Measurements from ENCODE around the gene TTLL6. TPM values are rescaled to one million over a fixed set of nuclear protein-coding genes. Genes with fewer than 3 reads are reported as not detected.

The TTLL6 gene
- total RNA-seq, 2 experiments from 2014 or later, result not detected

DNA sequence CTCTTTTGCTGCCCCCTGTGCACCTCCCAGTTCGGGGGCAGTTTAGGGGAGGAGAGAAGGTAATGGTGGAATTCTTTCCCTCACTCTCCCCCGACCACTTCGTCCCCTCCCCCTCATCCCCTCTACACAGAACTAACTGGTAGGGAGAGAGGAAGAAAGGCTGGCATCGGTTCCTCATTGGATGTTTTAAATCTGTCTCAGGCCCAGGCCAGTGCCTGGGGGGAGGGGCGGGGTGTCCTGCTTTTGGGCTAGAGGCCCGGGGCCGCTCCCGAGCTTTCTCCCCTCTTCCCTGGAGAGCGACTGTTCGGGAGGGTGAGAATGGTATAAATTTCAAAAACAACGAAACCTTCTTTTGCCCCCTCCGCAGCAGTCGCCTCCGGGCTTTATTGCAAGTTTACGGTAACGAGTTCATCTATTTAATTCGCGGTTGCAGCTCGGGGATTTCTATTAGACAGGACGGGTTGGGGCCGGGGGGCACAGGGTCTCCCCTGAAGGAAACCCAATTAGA is 94.1 kb downstream of the TTLL6 start, which contains the start of gene PRAC2:
Gene PRAC2 (plus strand): TSS at position 271 of the 508 bp plus-strand sequence. CDS start 1,226 bp downstream, outside the sequence.
- Mint-ChIP-seq H3K36me3 (ENCODE audit: low read depth) (no peaks in the 10 kb centered on the region), H3K27me3 (peaks cover 92% of the 10 kb centered on the region), H3K4me3 (peak within 1 kb of the TSS; percentile 24), H3K27ac (no peak within 1 kb of the TSS), H3K9me3 (no peaks in the 10 kb centered on the region), H3K4me1 (ENCODE audit: low read depth) (peaks cover 33% of the 10 kb centered on the region)
- ChIA-PET POLR2A (interaction anchor here (0.9 kb wide), 1 partner anchor 330 kb away, joined by 3 read pairs; no protein-coding TSS in a partner anchor), CTCF (interaction anchor here (0.7 to 5.0 kb wide), 28 partner anchors 7 to 166 kb away, joined by 3 to 82 read pairs (median 11); partner anchors contain the start of gene TTLL6)
- intact Hi-C loops (cut with micrococcal nuclease), result loop anchor here (10.0 kb wide), 1 partner anchor 108 kb away; the partner anchor contains the start of genes HOXB7 and HOXB8
- DNase-seq (no peak), ATAC-seq (no peak)
- TF ChIP-seq CTCF (IDR thresholded peaks at IDR 0.05), result no peak

DNA sequence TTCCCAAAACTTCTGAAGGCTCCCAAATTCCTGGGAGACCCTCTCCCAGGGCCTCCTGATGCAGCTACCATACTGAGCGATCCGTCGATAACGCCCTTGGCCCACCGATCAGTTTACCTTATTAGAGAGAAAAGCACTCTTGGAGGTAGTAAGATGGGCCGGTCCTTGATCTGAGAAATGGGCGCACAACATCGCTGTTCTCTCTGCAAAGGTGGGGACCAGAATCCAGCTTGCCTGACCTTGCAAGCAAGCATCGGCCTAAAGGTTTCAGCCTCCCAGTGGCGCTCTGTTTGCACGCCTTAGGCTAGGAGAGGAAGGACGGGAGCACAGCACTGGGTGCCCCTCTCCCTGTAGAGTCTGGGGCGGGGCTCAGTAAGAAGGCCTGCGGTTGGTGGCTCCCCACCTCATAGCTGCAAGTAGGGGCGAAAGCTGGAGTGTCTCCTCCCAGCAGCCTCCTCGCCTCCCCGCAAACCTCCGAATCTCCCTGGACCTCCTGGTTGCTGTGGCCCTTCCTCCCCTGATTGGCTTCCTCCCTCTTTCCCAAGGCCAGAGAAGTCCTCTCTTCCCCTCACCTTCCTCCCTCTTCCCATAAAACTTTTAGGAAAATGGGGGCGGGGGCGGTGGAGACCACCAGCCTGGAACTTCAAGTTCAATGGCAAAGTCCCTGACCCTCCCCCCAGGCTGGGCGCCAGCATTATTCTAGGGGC is 94.7 kb downstream of the TTLL6 start, which contains the start of gene PRAC1:
Gene PRAC1 (minus strand): TSS at position 318 of the 707 bp plus-strand sequence. CDS start 126 bp downstream, at position 192.
- CTCF ChIA-PET, result interaction anchor here (2.2 to 5.0 kb wide), 8 partner anchors 22 to 163 kb away, joined by 4 to 78 read pairs (median 38); partner anchors contain the start of gene TTLL6
- H3K27ac Mint-ChIP-seq, result no peak within 1 kb of the TSS
- ATAC-seq (no peak), DNase-seq (peak; percentile 27)
- H3K9me3 Mint-ChIP-seq, result no peaks in the 10 kb centered on the region
- peaks cover 93% of the 10 kb centered on the region for H3K27me3 Mint-ChIP-seq
- peaks cover 33% of the 10 kb centered on the region for H3K4me1 Mint-ChIP-seq (ENCODE audit: low read depth)
- TF ChIP-seq CTCF (IDR thresholded peaks at IDR 0.05), result no peak
- H3K4me3 Mint-ChIP-seq, result peak within 1 kb of the TSS; percentile 7
- H3K36me3 Mint-ChIP-seq (ENCODE audit: low read depth), result no peaks in the 10 kb centered on the region
- POLR2A ChIA-PET, result no interaction called here
- intact Hi-C loops (cut with micrococcal nuclease), result loop anchor here (10.0 kb wide), 1 partner anchor 108 kb away; the partner anchor contains the start of genes HOXB7 and HOXB8

GRCh38 chr17:48721009-48721402 is 96.0 kb downstream of the TTLL6 start:
- H3K9me3 Mint-ChIP-seq, result no peaks in the 10 kb centered on the region
- H3K4me1 Mint-ChIP-seq (ENCODE audit: low read depth), result peaks cover 33% of the 10 kb centered on the region
- no peak for ATAC-seq
- POLR2A ChIA-PET, result no interaction called here
- H3K27ac Mint-ChIP-seq, result no peak overlapping the region
- no peak for DNase-seq
- intact Hi-C loops (cut with micrococcal nuclease), result loop anchor here (10.0 kb wide), 1 partner anchor 106 kb away; the partner anchor contains the start of genes HOXB7 and HOXB8
- H3K4me3 Mint-ChIP-seq, result no peak overlapping the region
- H3K36me3 Mint-ChIP-seq (ENCODE audit: low read depth), result no peaks in the 10 kb centered on the region
- no peak for TF ChIP-seq CTCF (IDR thresholded peaks at IDR 0.05)
- H3K27me3 Mint-ChIP-seq, result peaks cover 85% of the 10 kb centered on the region
- CTCF ChIA-PET, result interaction anchor here (0.8 to 4.5 kb wide), 7 partner anchors 8 to 163 kb away, joined by 3 to 19 read pairs (median 4); no protein-coding TSS in a partner anchor

DNA sequence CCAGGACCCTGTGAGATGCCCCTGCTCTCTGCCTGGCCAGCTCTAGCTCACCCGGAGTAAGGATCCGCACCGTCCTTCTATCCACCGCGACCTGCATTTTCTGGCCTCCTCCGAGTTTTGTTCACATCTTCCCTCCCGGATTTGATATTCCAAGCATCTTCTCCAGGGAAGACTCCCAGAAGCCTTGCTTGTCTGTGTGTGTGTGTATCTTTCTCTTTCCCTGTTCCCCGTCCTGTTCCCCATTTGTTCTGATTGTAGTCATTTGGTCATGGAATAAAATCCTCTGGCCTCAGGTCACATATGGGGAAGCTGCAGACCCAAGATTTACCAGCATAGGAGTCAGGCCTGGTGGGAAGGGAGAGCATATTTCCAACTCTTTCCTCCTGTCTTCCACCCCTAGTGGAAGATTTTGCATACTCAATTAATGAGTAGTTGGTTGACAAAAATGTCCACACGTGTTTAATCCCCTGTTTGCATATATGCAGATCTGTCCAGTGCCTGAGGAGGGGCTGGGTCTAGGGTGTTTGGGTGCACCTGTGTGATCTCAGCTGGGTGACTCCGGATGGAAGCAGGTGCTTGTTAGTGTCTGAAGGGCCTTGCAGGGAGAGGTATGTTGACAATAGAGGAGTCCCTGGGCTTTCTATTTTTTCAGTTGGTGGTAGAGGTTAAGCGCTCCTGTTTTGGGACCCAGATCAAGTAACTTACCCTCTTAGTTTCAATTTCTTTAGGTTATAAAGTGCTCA is 96.6 kb downstream of the TTLL6 start:
- DNase-seq, result no peak
- ChIA-PET POLR2A (interaction anchor here (1.0 kb wide), 1 partner anchor 15 kb away, joined by 4 read pairs; no protein-coding TSS in a partner anchor), CTCF (interaction anchor here (0.8 to 4.5 kb wide), 9 partner anchors 8 to 164 kb away, joined by 3 to 19 read pairs (median 5); partner anchors contain the start of gene HOXB13)
- TF ChIP-seq CTCF (IDR thresholded peaks at IDR 0.05), result no peak
- no peak overlapping the region for H3K27ac Mint-ChIP-seq
- no peak overlapping the region for H3K4me3 Mint-ChIP-seq
- no peaks in the 10 kb centered on the region for H3K9me3 Mint-ChIP-seq
- intact Hi-C loops (cut with micrococcal nuclease), result loop anchor here (10.0 kb wide), 1 partner anchor 106 kb away; the partner anchor contains the start of genes HOXB7 and HOXB8
- H3K4me1 Mint-ChIP-seq (ENCODE audit: low read depth), result peaks cover 33% of the 10 kb centered on the region
- H3K27me3 Mint-ChIP-seq, result peaks cover 83% of the 10 kb centered on the region
- no peaks in the 10 kb centered on the region for H3K36me3 Mint-ChIP-seq (ENCODE audit: low read depth)
- no peak for ATAC-seq
